Karpas-422 (cell line): ENCODE measurements around the gene RAB8A. TPM values are rescaled to one million over a fixed set of nuclear protein-coding genes. Genes with fewer than 3 reads are reported as not detected.
A peak's percentile ranks its signal among the peaks of the same experiment; 100 is the strongest.
"Not testable (repeated sequence)": the region's sequence is repeated elsewhere in the genome, so short reads cannot be mapped to it uniquely, and the experiment has no call there.

ENCODE experiments used
- DNase-seq: peaks from one replicate; pipeline ENCODE4 v3.0.0-alpha.2; 2015
- H2AFZ ChIP-seq: fragments of 200-600 bp; sonication (generic); 2 replicates; pipeline ENCODE4 v1.6.1; 2014; ENCODE audit warnings: antibody characterized with exemption, low read length, mixed read lengths
- H3K27ac ChIP-seq: fragments of 200-600 bp; sonication (generic); 2 replicates; pipeline ENCODE4 v1.5.1; 2014; ENCODE audit warnings: mild to moderate bottlenecking, low read length, moderate library complexity
- H3K27me3 ChIP-seq: fragments of 200-600 bp; sonication (generic); 2 replicates; pipeline ENCODE4 v1.6.1; 2014; ENCODE audit warnings: low read length, mixed read lengths
- H3K36me3 ChIP-seq: fragments of 200-600 bp; sonication (generic); 2 replicates; pipeline ENCODE4 v1.6.1; 2014; ENCODE audit warnings: low read length, mixed read lengths; ENCODE audit not compliant: insufficient read depth
- H3K4me1 ChIP-seq: fragments of 200-600 bp; sonication (generic); 2 replicates; pipeline ENCODE4 v1.6.1; 2014; ENCODE audit warnings: mild to moderate bottlenecking, low read length, mixed read lengths
- H3K4me2 ChIP-seq: fragments of 200-600 bp; sonication (generic); 2 replicates; pipeline ENCODE4 v1.6.1; 2014; ENCODE audit warnings: low read length, low read depth, mild to moderate bottlenecking; ENCODE audit not compliant: poor library complexity, severe bottlenecking
- H3K4me3 ChIP-seq: fragments of 200-600 bp; sonication (generic); 2 replicates; pipeline ENCODE4 v1.5.1; 2014; ENCODE audit warnings: mild to moderate bottlenecking, antibody characterized with exemption, low read length, mixed read lengths
- H3K79me2 ChIP-seq: fragments of 200-600 bp; sonication (generic); 2 replicates; pipeline ENCODE4 v1.6.1; 2014; ENCODE audit warnings: mild to moderate bottlenecking, low read length, mixed read lengths
- H3K9ac ChIP-seq: fragments of 200-600 bp; sonication (generic); 2 replicates; pipeline ENCODE4 v1.6.0; 2014; ENCODE audit warnings: low read length
- H3K9me2 ChIP-seq: fragments of 200-600 bp; sonication (generic), shearing (Covaris generic); replicated peaks from 2 replicates; pipeline ENCODE4 v1.6.0; 2014; ENCODE audit warnings: mild to moderate bottlenecking, low read length, moderate library complexity; ENCODE audit not compliant: insufficient read depth
- H3K9me3 ChIP-seq: fragments of 300-700, 200-600 bp; sonication (generic); 2 replicates; pipeline ENCODE4 v1.6.1; 2014; ENCODE audit warnings: low read length, mixed read lengths
- H4K20me1 ChIP-seq: fragments of 200-600 bp; sonication (generic); 2 replicates; pipeline ENCODE4 v1.6.1; 2014; ENCODE audit warnings: mild to moderate bottlenecking, antibody characterized with exemption, low read length, low read depth; ENCODE audit not compliant: insufficient read depth
- total RNA-seq: library from RNA; depleted of rRNA; stranded (reverse); fragments of >200 nt; shearing (Covaris generic); gene quantifications from 2 replicates; pipeline ENCODE4 v1.2.3, GENCODE V29; 2014; ENCODE audit warnings: low replicate concordance

RAB8A gene
- total RNA-seq, 1 experiment from 2014 or later: 30.2 TPM

- Histone ChIP-seq H4K20me1 (0 out of 2 replicates have a peak, but pooled peaks cover 3% of the 10 kb centered on the region), H2AFZ (peak within 1 kb of the TSS; percentile 84), H3K4me3 (peak within 1 kb of the TSS; percentile 83), H3K4me2 (peak within 1 kb of the TSS; percentile 75), H3K36me3 (peaks cover 8% of the 10 kb centered on the region; the same call in 1 of the 2 replicates), H3K9ac (peak within 1 kb of the TSS; percentile 91), H3K9me3 (no peaks in the 10 kb centered on the region), H3K27ac (peak within 1 kb of the TSS; percentile 88), H3K27me3 (no peaks in the 10 kb centered on the region), H3K79me2 (peaks cover 48% of the 10 kb centered on the region), H3K4me1 (peaks cover 27% of the 10 kb centered on the region), H3K9me2 (no peaks in the 10 kb centered on the region)
- peak; percentile 92 for DNase-seq
Measured at GRCh38 chr19:16076154-16076957, 35.3 kb upstream of the RAB8A start, which contains the start of gene TPM4. Gene TPM4, plus strand, starts transcription at chr19:16076495. Its CDS starts 71 bp downstream, at chr19:16076566.

DNA sequence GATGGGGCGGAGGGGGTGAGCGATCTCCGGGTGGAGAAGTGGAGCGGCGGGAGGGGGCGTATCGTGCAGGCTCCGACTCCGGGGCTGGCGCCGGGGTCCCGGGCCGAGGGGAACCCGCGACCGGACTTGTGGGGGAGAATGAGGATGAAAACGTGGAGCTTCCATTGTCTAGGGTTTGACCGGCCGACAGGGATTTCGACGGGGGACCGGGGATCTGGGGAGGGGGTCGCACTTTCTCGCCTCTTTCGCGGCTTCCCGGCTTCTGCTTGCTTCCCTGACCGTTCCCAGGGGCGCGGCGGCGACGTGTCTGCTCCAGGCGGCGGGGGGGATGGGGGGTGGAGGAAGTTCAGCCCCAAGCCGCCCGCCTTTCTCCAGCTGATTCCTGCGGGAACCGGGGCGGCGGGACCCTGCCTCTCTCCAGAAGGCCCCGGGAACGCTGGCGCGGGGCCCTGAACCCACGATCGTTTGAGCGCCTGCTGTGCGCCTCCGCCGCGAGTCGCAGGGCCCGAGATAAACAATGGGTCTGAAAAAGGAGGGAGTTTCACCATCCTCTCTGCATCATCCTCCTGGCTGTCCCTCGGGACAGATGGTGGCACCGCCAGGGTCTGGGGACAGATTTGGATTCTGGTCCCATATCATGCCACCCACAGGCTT is 34.6 kb upstream of the RAB8A start:
- H3K4me1 ChIP-seq: peaks cover 27% of the 10 kb centered on the region
- H3K9ac ChIP-seq: peak overlapping the region; percentile 91

GRCh38 chr19:16077984-16078758 is 33.5 kb upstream of the RAB8A start:
- H3K4me1 ChIP-seq: peaks cover 27% of the 10 kb centered on the region

More for the DNA sequence above, 34.6 kb upstream of the RAB8A start:
- H3K36me3 ChIP-seq: peaks cover 14% of the 10 kb centered on the region
- H3K79me2 ChIP-seq: peaks cover 55% of the 10 kb centered on the region
- no peaks in the 10 kb centered on the region for H3K9me3 ChIP-seq
- no peaks in the 10 kb centered on the region for H3K9me2 ChIP-seq
- DNase-seq: peak; percentile 62
- H3K4me2 ChIP-seq: peak overlapping the region; percentile 75
- H4K20me1 ChIP-seq: 0 out of 2 replicates have a peak, but pooled peaks cover 3% of the 10 kb centered on the region
- peak overlapping the region; percentile 83 for H3K4me3 ChIP-seq
- H3K27ac ChIP-seq: peak overlapping the region; percentile 88
- H3K27me3 ChIP-seq: no peaks in the 10 kb centered on the region
- no peak overlapping the region for H2AFZ ChIP-seq

DNA sequence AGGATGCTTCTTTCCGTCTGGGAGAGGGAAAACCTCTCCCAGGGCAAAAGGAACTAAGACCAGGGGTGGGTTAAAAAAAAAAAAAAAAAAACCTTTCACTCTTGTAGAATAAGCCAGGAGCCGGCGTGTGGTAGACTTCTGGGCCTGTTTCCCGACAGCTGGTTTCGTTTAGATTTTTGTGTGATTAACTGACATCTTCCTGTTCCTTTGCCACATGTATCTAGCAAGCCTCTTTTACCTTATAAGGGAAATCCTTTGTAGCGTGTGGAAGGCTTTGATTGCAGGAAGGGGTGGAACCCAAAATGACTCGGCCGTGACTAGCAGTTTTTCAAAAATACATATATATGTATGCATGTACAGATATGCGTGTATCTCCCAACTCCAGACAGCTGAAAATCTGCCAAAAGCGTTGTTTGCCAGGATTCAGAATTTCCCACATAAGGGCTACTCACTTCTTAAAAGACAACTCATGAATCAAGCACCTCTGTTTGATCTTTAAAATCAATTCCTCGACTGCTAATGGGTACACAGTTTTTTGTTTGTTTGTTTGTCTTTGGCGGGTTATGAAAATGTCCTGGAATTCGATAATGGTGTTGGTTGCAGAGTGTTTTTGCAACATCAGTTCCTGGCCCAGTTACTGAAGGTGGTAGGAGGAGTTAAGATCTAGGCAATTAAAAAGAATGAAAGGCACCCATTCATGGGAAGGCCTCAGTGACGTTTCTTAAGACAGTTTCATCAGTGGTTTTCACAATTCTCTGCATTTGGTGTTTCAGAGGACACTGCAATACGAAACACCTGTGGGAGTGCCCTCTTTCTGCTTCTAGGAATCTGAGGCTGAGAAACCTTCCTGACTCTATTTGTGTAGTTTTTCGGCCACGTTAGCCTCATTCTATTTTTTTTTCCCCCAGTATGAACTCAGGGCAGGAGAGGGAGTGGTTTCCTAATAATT is 32.7 kb upstream of the RAB8A start:
- Histone ChIP-seq H3K4me3 (peak overlapping the region; percentile 83), H3K4me2 (peak overlapping the region; percentile 75), H3K27me3 (no peaks in the 10 kb centered on the region), H3K79me2 (peaks cover 55% of the 10 kb centered on the region), H2AFZ (no peak overlapping the region), H3K36me3 (peaks cover 20% of the 10 kb centered on the region), H3K27ac (peak overlapping the region; percentile 88), H3K4me1 (peaks cover 27% of the 10 kb centered on the region), H3K9me3 (no peaks in the 10 kb centered on the region), H3K9ac (peak overlapping the region; percentile 91), H3K9me2 (no peaks in the 10 kb centered on the region), H4K20me1 (0 out of 2 replicates have a peak, but pooled peaks cover 4% of the 10 kb centered on the region)
- peak; percentile 90 for DNase-seq

More at GRCh38 chr19:16077984-16078758, 33.5 kb upstream of the RAB8A start:
- DNase-seq: peak; percentile 65
- Histone ChIP-seq H3K9ac (peak overlapping the region; percentile 91), H3K4me3 (peak overlapping the region; percentile 83), H3K4me2 (peak overlapping the region; percentile 75), H3K27me3 (no peaks in the 10 kb centered on the region), H2AFZ (no peak overlapping the region), H3K27ac (peak overlapping the region; percentile 88), H3K36me3 (peaks cover 14% of the 10 kb centered on the region), H4K20me1 (0 out of 2 replicates have a peak, but pooled peaks cover 3% of the 10 kb centered on the region), H3K9me3 (no peaks in the 10 kb centered on the region), H3K9me2 (no peaks in the 10 kb centered on the region), H3K79me2 (peaks cover 55% of the 10 kb centered on the region)

- Histone ChIP-seq H3K79me2 (peaks cover 36% of the 10 kb centered on the region), H3K4me2 (no peak overlapping the region), H3K4me3 (no peak overlapping the region), H3K36me3 (peaks cover 39% of the 10 kb centered on the region), H3K4me1 (peaks cover 3% of the 10 kb centered on the region), H3K27me3 (no peaks in the 10 kb centered on the region), H3K9ac (no peak overlapping the region), H3K9me2 (no peaks in the 10 kb centered on the region), H4K20me1 (0 out of 2 replicates have a peak, but pooled peaks cover 7% of the 10 kb centered on the region), H3K27ac (no peak overlapping the region), H2AFZ (no peak overlapping the region), H3K9me3 (no peaks in the 10 kb centered on the region)
- DNase-seq: no peak
Measured at GRCh38 chr19:16084067-16084685, 27.5 kb upstream of the RAB8A start.

- no peaks in the 10 kb centered on the region for H3K9me2 ChIP-seq
- peaks cover 26% of the 10 kb centered on the region for H3K79me2 ChIP-seq
- H3K36me3 ChIP-seq: peaks cover 37% of the 10 kb centered on the region
- no peak overlapping the region for H3K9ac ChIP-seq
- H3K27ac ChIP-seq: no peak overlapping the region
- H3K4me2 ChIP-seq: no peak overlapping the region
- no peaks in the 10 kb centered on the region for H3K27me3 ChIP-seq
- no peak overlapping the region for H3K4me3 ChIP-seq
- no peaks in the 10 kb centered on the region for H3K4me1 ChIP-seq
- no peaks in the 10 kb centered on the region for H3K9me3 ChIP-seq
- H4K20me1 ChIP-seq: 0 out of 2 replicates have a peak, but pooled peaks cover 4% of the 10 kb centered on the region
- no peak overlapping the region for H2AFZ ChIP-seq
- no peak for DNase-seq
Measured at GRCh38 chr19:16085115-16085514, 26.6 kb upstream of the RAB8A start.

GRCh38 chr19:16087404-16087803 is 24.3 kb upstream of the RAB8A start:
- not testable (repeated sequence) for H3K4me1 ChIP-seq, H3K9me3 ChIP-seq, H3K4me2 ChIP-seq, H2AFZ ChIP-seq, H3K9me2 ChIP-seq, H3K79me2 ChIP-seq, DNase-seq, H3K27me3 ChIP-seq, H3K9ac ChIP-seq, H4K20me1 ChIP-seq, H3K4me3 ChIP-seq, H3K27ac ChIP-seq
- peaks cover 29% of the 10 kb centered on the region; the same call in 1 of the 2 replicates for H3K36me3 ChIP-seq
